ENCODE data around the gene HCFC1.

DNA sequence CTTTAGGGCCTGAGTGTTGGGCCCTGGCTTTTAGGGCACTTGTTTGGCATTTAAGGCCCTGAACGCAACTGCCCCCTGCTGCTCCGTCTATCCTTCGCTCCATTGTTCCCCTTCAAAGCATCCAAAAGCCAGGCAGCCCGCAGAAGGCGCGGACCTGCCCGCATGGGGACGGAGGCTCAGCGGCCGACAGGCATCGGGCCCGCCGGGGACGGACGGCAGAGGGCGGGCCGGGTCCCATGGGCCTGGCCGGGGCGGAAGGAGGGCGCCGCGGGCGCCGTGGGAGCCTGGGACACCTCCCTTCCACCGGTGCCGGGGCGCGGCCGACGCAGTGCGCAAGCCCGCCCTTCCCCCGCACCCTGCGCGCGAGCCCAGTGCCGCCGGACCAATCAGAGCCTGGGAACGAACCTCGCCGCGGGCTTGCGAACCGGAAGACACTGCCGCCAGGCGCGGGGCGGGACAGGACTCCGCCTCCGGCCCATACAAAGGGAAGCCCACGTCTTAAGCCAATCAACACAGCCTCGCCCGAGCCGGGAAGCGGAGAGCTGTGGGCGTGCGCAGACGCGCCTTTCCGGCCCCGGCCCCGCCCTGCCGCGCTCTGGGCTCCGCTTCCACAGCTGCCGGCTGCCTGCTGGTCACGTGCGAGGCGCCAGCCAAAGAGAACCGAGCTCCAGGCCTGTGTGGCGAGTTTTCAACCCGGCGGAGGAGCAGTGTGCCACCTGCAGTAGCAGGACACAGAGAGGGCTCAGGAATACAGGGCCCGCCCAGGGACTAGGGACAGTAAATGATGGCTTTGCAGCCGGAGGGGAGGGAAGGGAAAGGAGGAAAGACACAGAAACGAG lies 43.5 kb downstream of the HCFC1 start:
- TF ChIP-seq SIN3A (conservative IDR thresholded peaks at IDR 0.05 in 1 of 2, IDR thresholded peaks at IDR 0.05 in 1 of 2; ENCODE audit: low read depth in 1 of 2, low read length in 2 of 2) (no peak), EZH2 (IDR thresholded peaks at IDR 0.05; ENCODE audit: low read depth, low read length, severe bottlenecking) (no peak), ZNF274 (IDR thresholded peaks at IDR 0.05; ENCODE audit: borderline replicate concordance, extremely low read depth, low read length) (no peak), RAD21 (IDR thresholded peaks at IDR 0.05 in 1 of 2, conservative IDR thresholded peaks at IDR 0.05 in 1 of 2; ENCODE audit: low read depth in 2 of 2, low read length in 2 of 2) (no peak), POLR2A (IDR thresholded peaks at IDR 0.05; ENCODE audit: control extremely low read depth in 1 of 2, low read depth in 2 of 2, low read length in 2 of 2) (peak in 1 of 2 experiments; percentile 55; a peak in 2 of 3 replicates)
- TF ChIP-seq, protein P1, sequence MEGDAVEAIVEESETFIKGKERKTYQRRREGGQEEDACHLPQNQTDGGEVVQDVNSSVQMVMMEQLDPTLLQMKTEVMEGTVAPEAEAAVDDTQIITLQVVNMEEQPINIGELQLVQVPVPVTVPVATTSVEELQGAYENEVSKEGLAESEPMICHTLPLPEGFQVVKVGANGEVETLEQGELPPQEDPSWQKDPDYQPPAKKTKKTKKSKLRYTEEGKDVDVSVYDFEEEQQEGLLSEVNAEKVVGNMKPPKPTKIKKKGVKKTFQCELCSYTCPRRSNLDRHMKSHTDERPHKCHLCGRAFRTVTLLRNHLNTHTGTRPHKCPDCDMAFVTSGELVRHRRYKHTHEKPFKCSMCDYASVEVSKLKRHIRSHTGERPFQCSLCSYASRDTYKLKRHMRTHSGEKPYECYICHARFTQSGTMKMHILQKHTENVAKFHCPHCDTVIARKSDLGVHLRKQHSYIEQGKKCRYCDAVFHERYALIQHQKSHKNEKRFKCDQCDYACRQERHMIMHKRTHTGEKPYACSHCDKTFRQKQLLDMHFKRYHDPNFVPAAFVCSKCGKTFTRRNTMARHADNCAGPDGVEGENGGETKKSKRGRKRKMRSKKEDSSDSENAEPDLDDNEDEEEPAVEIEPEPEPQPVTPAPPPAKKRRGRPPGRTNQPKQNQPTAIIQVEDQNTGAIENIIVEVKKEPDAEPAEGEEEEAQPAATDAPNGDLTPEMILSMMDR (IDR thresholded peaks at IDR 0.05; ENCODE audit: control extremely low read depth in 1 of 3, insufficient read depth in 1 of 3, low read depth in 1 of 3, low read length in 3 of 3), result no peak
- TF ChIP-seq, protein P2, sequence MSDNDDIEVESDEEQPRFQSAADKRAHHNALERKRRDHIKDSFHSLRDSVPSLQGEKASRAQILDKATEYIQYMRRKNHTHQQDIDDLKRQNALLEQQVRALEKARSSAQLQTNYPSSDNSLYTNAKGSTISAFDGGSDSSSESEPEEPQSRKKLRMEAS (IDR thresholded peaks at IDR 0.05), result peak; percentile 21; the same call in 1 of the 2 replicates
